Tibial artery (tissue), 4 donors: ENCODE results near the gene SH3BP2.

Experiments
- DNase-seq, 2 donors: peaks; one replicate each; pipeline ENCODE4 v3.0.0-alpha.2; 2019
- H3K27ac ChIP-seq, 2 donors: fragments of 200-600 bp; sonication (generic) in 1 of 2; 1 replicate in 1 of 2; 2 replicates in 1 of 2; pipeline ENCODE4 v1.5.1; 2018 to 2019; ENCODE audit warnings: mild to moderate bottlenecking in 1 of 2
- H3K27me3 ChIP-seq, 2 donors: fragments of 200-600 bp; sonication (generic) in 1 of 2; one replicate each; pipeline versions ENCODE4 v1.5.1 to v1.6.0; 2016 to 2019
- H3K36me3 ChIP-seq, 3 donors: fragments of 200-600 bp; sonication (generic) in 2 of 3; one replicate each; pipeline ENCODE4 v1.5.1; 2016 to 2019; ENCODE audit warnings: mild to moderate bottlenecking in 2 of 3
- H3K4me1 ChIP-seq, 4 donors: fragments of 200-600 bp; sonication (generic) in 2 of 4; 1 replicate in 3 of 4; 2 replicates in 1 of 4; pipeline ENCODE4 v1.5.1; 2016 to 2019
- H3K4me3 ChIP-seq, 2 donors: fragments of 200-600 bp; sonication (generic) in 1 of 2; 1 replicate in 1 of 2; 2 replicates in 1 of 2; pipeline ENCODE4 v1.5.1; 2018 to 2019; ENCODE audit warnings: mild to moderate bottlenecking in 2 of 2
- H3K9me3 ChIP-seq, 3 donors: fragments of 200-600 bp; sonication (generic) in 1 of 3; one replicate each; pipeline ENCODE4 v1.5.1; 2016 to 2019
- CTCF ChIP-seq, 2 experiments: fragments of 200-600 bp in 1 of 2; fragments of 450-650 bp in 1 of 2; IDR thresholded peaks; one replicate each; pipeline ENCODE4 v1.5.1; 2017 to 2019; ENCODE audit warnings: antibody characterized with exemption in 2 of 2, mild to moderate bottlenecking in 1 of 2, moderate library complexity in 1 of 2
- intact Hi-C: fragments of 100-400 bp; cut with DNase I; formaldehyde crosslinking; loops from one replicate; pipeline ENCODE4 v1.15.0; 2023; ENCODE audit warnings: low total_unique reads

The SH3BP2 gene

GRCh38 chr4:2847302-2847871 is 54.5 kb downstream of the SH3BP2 start:
- Histone ChIP-seq H3K27me3 (no peaks in the 10 kb centered on the region), H3K36me3 (no peaks in the 10 kb centered on the region), H3K9me3 (no peaks in the 10 kb centered on the region), H3K4me3 (no peak overlapping the region), H3K27ac (no peak overlapping the region), H3K4me1 (peaks cover 0 to 70% (median 44%) of the 10 kb centered on the region in 4 donors)
- no peak for TF ChIP-seq CTCF (IDR thresholded peaks at IDR 0.05)
- DNase-seq = no peak
- intact Hi-C loops = no loop called here

GRCh38 chr4:2848449-2848848 is 55.6 kb downstream of the SH3BP2 start:
- H3K27me3 ChIP-seq = no peaks in the 10 kb centered on the region
- H3K4me3 ChIP-seq = no peak overlapping the region
- intact Hi-C loops = no loop called here
- TF ChIP-seq CTCF (IDR thresholded peaks at IDR 0.05) = no peak
- no peak for DNase-seq
- H3K4me1 ChIP-seq = peaks cover 0 to 74% (median 49%) of the 10 kb centered on the region in 4 donors
- H3K27ac ChIP-seq = no peak overlapping the region
- H3K9me3 ChIP-seq = no peaks in the 10 kb centered on the region
- peaks cover under 1 to 1% (median 1%) of the 10 kb centered on the region in 3 donors for H3K36me3 ChIP-seq

- intact Hi-C loops = no loop called here
- Histone ChIP-seq H3K27ac (no peak overlapping the region), H3K4me1 (peaks cover 0 to 83% (median 48%) of the 10 kb centered on the region in 4 donors)
Measured at GRCh38 chr4:2849267-2850152, 56.6 kb downstream of the SH3BP2 start.

GRCh38 chr4:2850966-2851798 is 58.3 kb downstream of the SH3BP2 start:
- no peak for DNase-seq
- no peak for TF ChIP-seq CTCF (IDR thresholded peaks at IDR 0.05)
- H3K27me3 ChIP-seq = no peaks in the 10 kb centered on the region
- no peaks in the 10 kb centered on the region for H3K9me3 ChIP-seq
- intact Hi-C loops = no loop called here
- H3K4me1 ChIP-seq = peaks cover 0 to 82% (median 40%) of the 10 kb centered on the region in 4 donors
- no peak overlapping the region for H3K27ac ChIP-seq
- no peak overlapping the region for H3K4me3 ChIP-seq
- H3K36me3 ChIP-seq = peaks cover 10 to 15% (median 10%) of the 10 kb centered on the region in 3 donors

More at GRCh38 chr4:2849267-2850152, 56.6 kb downstream of the SH3BP2 start:
- Histone ChIP-seq H3K4me3 (no peak overlapping the region), H3K27me3 (no peaks in the 10 kb centered on the region), H3K36me3 (peaks cover 10 to 11% (median 10%) of the 10 kb centered on the region in 3 donors), H3K9me3 (no peaks in the 10 kb centered on the region)
- DNase-seq = no peak
- TF ChIP-seq CTCF (IDR thresholded peaks at IDR 0.05) = no peak

- Histone ChIP-seq H3K36me3 (peaks cover 10 to 15% (median 10%) of the 10 kb centered on the region in 3 donors), H3K4me1 (peaks cover 0 to 69% (median 37%) of the 10 kb centered on the region in 4 donors), H3K9me3 (no peaks in the 10 kb centered on the region), H3K4me3 (no peak overlapping the region), H3K27me3 (no peaks in the 10 kb centered on the region), H3K27ac (no peak overlapping the region)
- intact Hi-C loops = no loop called here
- no peak for DNase-seq
- no peak for TF ChIP-seq CTCF (IDR thresholded peaks at IDR 0.05)
Measured at GRCh38 chr4:2852481-2852921, 59.6 kb downstream of the SH3BP2 start.
